GM19467 (cell line): ENCODE measurements around the gene NOXA1.

ENCODE experiments used
- ATAC-seq: cut with Tn5 transposase; IDR thresholded peaks from one replicate; pipeline ENCODE4 v1.9.1; 2021; ENCODE audit warnings: mild to moderate bottlenecking, moderate library complexity; ENCODE audit not compliant: unreplicated experiment

NOXA1 gene

DNA sequence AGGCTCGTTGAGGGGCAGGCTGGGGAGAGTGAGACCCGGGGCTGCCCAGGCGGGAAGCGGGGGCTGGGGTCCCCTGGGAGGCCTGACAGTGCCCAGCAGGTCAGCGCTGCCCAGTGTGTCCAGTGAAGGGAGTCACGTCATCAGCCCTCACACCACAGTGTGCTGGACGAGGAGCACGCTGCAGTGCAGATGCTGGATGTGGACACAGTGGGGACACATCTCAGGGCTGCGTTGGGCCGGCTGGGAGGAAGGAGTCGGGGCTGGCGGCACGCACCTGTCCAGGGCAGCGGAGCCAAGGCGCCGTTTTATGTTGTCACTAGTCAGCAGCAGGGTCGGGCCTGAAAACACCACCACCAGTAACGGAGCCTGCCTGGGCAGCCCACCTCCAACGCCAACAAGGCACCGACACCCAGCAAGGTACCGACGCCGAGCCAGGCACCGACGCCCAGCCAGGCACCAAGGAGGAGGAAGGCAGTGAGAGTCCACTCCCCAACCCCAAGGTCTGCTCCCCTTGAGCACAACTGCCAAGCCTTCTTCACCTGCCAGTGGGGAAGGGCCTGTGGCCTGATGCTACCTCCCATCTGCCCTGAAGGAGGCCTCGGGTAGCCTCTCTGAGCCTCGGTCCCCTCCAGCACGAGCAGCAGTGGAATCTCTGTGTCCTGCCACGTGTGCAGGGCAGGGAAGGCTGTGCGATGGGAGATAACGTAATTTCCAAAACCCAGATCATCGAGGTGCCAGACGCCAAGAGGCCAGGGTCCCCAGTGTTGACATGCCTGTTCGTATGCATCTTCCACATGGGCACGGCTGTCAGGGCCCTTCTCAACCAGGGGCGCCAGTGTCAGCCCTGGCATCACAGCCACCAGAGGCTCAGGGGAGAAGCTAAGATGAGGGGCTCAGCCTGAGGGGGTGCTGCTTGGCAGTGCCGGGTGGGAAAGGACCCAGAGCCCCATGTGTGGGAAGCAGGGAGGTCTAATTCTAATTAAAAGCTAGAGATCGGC lies 57.8 kb downstream of the NOXA1 start:
- no peak for ATAC-seq

DNA sequence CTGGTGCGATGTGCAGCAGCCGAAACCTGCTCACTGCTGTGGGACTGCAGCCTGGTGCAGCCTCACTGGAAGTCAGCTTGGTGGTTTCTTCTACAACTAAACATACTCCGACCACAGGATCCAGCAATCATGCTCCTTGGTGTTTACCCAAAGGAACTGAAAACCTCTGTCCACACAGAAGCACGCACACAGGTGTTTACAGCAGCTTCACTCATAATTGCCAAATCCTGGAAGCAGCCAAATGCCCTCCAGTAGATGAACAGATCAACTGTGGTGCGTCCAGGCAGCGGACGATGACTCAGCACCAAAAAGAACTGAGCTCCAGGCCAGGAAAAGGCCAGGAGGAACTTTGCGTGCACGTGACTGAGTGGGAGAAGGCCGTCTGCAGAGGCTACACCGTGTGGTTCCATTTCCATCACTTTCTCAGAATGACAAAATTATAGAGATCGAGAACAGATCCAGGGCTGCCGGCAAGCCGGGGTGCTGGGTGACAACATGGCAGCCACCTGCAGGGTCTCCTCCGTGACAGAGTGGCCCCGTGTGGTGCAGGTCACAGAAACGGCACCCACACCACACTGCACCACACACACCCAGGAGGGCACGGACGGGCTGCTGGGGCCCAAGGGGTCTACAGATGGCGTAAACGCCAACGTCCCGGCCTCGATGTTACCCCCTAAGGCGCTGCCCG lies 59.0 kb downstream of the NOXA1 start:
- no peak for ATAC-seq
